Smooth muscle cell (in vitro differentiated cells): ENCODE measurements around the gene PAXX. TPM values are rescaled to one million over a fixed set of nuclear protein-coding genes. Genes with fewer than 3 reads are reported as not detected.

Experiments used
- DNase-seq: peaks from one replicate; lab custom pipeline; 2025; ENCODE audit not compliant: unreplicated experiment; lab: John Stamatoyannopoulos, UW
- H2AFZ ChIP-seq: fragments of 200-600 bp; sonication (generic); 2 replicates; pipeline ENCODE4 v1.6.0; 2016; ENCODE audit warnings: antibody characterized with exemption, low read depth, mild to moderate bottlenecking
- H3F3A ChIP-seq: fragments of 200-600 bp; sonication (generic); 2 replicates; pipeline ENCODE4 v1.6.0; 2017; ENCODE audit warnings: antibody characterized with exemption, low read depth
- H3K27ac ChIP-seq: fragments of 200-600 bp; sonication (generic); 2 replicates; pipeline ENCODE4 v1.5.1; 2016; ENCODE audit warnings: low read depth, mild to moderate bottlenecking
- H3K27me3 ChIP-seq: fragments of 200-600 bp; sonication (generic); 2 replicates; pipeline ENCODE4 v1.6.1; 2016; ENCODE audit warnings: low read depth, mild to moderate bottlenecking
- H3K36me3 ChIP-seq: fragments of 200-600 bp; sonication (generic); 2 replicates; pipeline ENCODE4 v1.5.1; 2016; ENCODE audit warnings: low read depth
- H3K4me1 ChIP-seq: fragments of 200-600 bp; sonication (generic); 2 replicates; pipeline ENCODE4 v1.5.1; 2016; ENCODE audit warnings: low read depth
- H3K4me2 ChIP-seq: fragments of 200-600 bp; sonication (generic); 2 replicates; pipeline ENCODE4 v1.6.0; 2016; ENCODE audit warnings: mild to moderate bottlenecking
- H3K4me3 ChIP-seq: fragments of 200-600 bp; sonication (generic); 2 replicates; pipeline ENCODE4 v1.5.1; 2016; ENCODE audit warnings: mild to moderate bottlenecking
- H3K79me2 ChIP-seq: fragments of 200-600 bp; sonication (generic); 2 replicates; pipeline ENCODE4 v1.6.0; 2016; ENCODE audit warnings: low read depth, mild to moderate bottlenecking
- H3K9ac ChIP-seq: fragments of 200-600 bp; sonication (generic); 2 replicates; pipeline ENCODE4 v1.6.0; 2016; ENCODE audit warnings: low read depth
- H3K9me3 ChIP-seq: fragments of 200-600 bp; sonication (generic); replicated peaks from 2 replicates; pipeline ENCODE4 v1.5.1; 2016; ENCODE audit warnings: low read depth
- H4K20me1 ChIP-seq: fragments of 200-600 bp; sonication (generic); 2 replicates; pipeline ENCODE4 v1.6.0; 2016; ENCODE audit warnings: low read depth
- CTCF ChIP-seq: fragments of 200-600 bp; sonication (generic); IDR thresholded peaks from 2 replicates; pipeline ENCODE4 v1.5.1; 2017; ENCODE audit warnings: borderline replicate concordance, mild to moderate bottlenecking, antibody characterized with exemption; ENCODE audit not compliant: insufficient read depth, poor library complexity, severe bottlenecking
- WGBS: methylation state at CpG from one replicate; pipeline ENCODE4 v1.1.7; 2016; ENCODE audit warnings: low lambda C conversion rate; 5-methylcytosine and 5-hydroxymethylcytosine counted together
- polyA plus RNA-seq: library from polyadenylated mRNA; unstranded; fragments of >200 nt; fragmentation: Nextera tagmentation; extraction: Ambion mirVana; gene quantifications from 2 replicates; pipeline ENCODE4 v1.2.1, GENCODE V29; 2016
- total RNA-seq: library from RNA; depleted of rRNA; stranded (reverse); fragments of >200 nt; gene quantifications from 2 replicates; pipeline ENCODE4 v1.2.3, GENCODE V29; 2014

The PAXX gene
- total and polyA plus RNA-seq, 2 experiments from 2014 or later = 27.4 to 62.0 TPM

- no peak overlapping the region for H2AFZ ChIP-seq
- no peaks in the 10 kb centered on the region for H3K36me3 ChIP-seq
- no peaks in the 10 kb centered on the region for H3K9me3 ChIP-seq
- WGBS = 62% methylated on average over 23 of the region's 23 CpGs
- H3K79me2 ChIP-seq = no peaks in the 10 kb centered on the region
- H3K9ac ChIP-seq = no peak overlapping the region
- H3K4me2 ChIP-seq = no peak overlapping the region
- TF ChIP-seq CTCF = no peak
- no peaks in the 10 kb centered on the region for H3K27me3 ChIP-seq
- H3K4me1 ChIP-seq = no peaks in the 10 kb centered on the region
- no peak for DNase-seq
- no peaks in the 10 kb centered on the region for H3F3A ChIP-seq
- no peaks in the 10 kb centered on the region for H4K20me1 ChIP-seq
- no peak overlapping the region for H3K4me3 ChIP-seq
- no peak overlapping the region for H3K27ac ChIP-seq
These were observed 26.3 kb upstream of the PAXX start for GRCh38 chr9:136965771-136966484.

- no peaks in the 10 kb centered on the region for H3K4me1 ChIP-seq
- WGBS = 96% methylated on average over 17 of the region's 17 CpGs
- TF ChIP-seq CTCF = no peak
These were observed 23.7 kb upstream of the PAXX start for GRCh38 chr9:136968333-136969127.

GRCh38 chr9:136969150-136969549 is 23.1 kb upstream of the PAXX start:
- Histone ChIP-seq H3K4me2 (no peak overlapping the region), H3K27ac (no peak overlapping the region), H3K9me3 (no peaks in the 10 kb centered on the region), H3K79me2 (no peaks in the 10 kb centered on the region), H3F3A (no peaks in the 10 kb centered on the region), H3K4me1 (no peaks in the 10 kb centered on the region), H4K20me1 (no peaks in the 10 kb centered on the region), H2AFZ (no peak overlapping the region), H3K4me3 (no peak overlapping the region), H3K27me3 (no peaks in the 10 kb centered on the region), H3K36me3 (no peaks in the 10 kb centered on the region), H3K9ac (no peak overlapping the region)
- 91% methylated on average over 16 of the region's 17 CpGs for WGBS
- no peak for DNase-seq
- no peak for TF ChIP-seq CTCF

More at GRCh38 chr9:136968333-136969127, 23.7 kb upstream of the PAXX start:
- Histone ChIP-seq H3K27me3 (no peaks in the 10 kb centered on the region), H3K36me3 (no peaks in the 10 kb centered on the region), H3K4me2 (no peak overlapping the region), H4K20me1 (no peaks in the 10 kb centered on the region), H3K9ac (no peak overlapping the region), H2AFZ (no peak overlapping the region), H3K27ac (no peak overlapping the region), H3K4me3 (no peak overlapping the region), H3K9me3 (no peaks in the 10 kb centered on the region), H3K79me2 (no peaks in the 10 kb centered on the region), H3F3A (no peaks in the 10 kb centered on the region)
- DNase-seq = no peak
